GM21528 (cell line): ENCODE measurements around the gene GRM1.
"Not testable (repeated sequence)": the region's sequence is repeated elsewhere in the genome, so short reads cannot be mapped to it uniquely, and the experiment has no call there.

Source experiments
- ATAC-seq: cut with Tn5 transposase; IDR thresholded peaks from one replicate; pipeline ENCODE4 v1.9.1; 2021; ENCODE audit warnings: mild to moderate bottlenecking, moderate library complexity; ENCODE audit not compliant: unreplicated experiment, low FRiP score

GRM1 gene

GRCh38 chr6:146267447-146267846 is 238.6 kb downstream of the GRM1 start:
- no peak for ATAC-seq

- no peak for ATAC-seq
Measured at GRCh38 chr6:146267946-146268345, 239.1 kb downstream of the GRM1 start.

- no peak for ATAC-seq
Measured at GRCh38 chr6:146269482-146269881, 240.6 kb downstream of the GRM1 start.

GRCh38 chr6:146271163-146271562 is 242.3 kb downstream of the GRM1 start:
- not testable (repeated sequence) for ATAC-seq

- no peak for ATAC-seq
Measured at GRCh38 chr6:146273490-146273889, 244.6 kb downstream of the GRM1 start.

GRCh38 chr6:146277142-146277541 is 248.3 kb downstream of the GRM1 start:
- ATAC-seq: no peak

GRCh38 chr6:146281651-146282362 is 252.9 kb downstream of the GRM1 start:
- no peak for ATAC-seq

- ATAC-seq: no peak
Measured at GRCh38 chr6:146282837-146283236, 254.0 kb downstream of the GRM1 start.

GRCh38 chr6:146284311-146284710 is 255.4 kb downstream of the GRM1 start:
- no peak for ATAC-seq

GRCh38 chr6:146286961-146287360 is 258.1 kb downstream of the GRM1 start:
- no peak for ATAC-seq

GRCh38 chr6:146287691-146288369 is 259.0 kb downstream of the GRM1 start:
- ATAC-seq: no peak

GRCh38 chr6:146289816-146290588 is 261.1 kb downstream of the GRM1 start:
- ATAC-seq: no peak

- no peak for ATAC-seq
Measured at GRCh38 chr6:146290589-146290901, 261.7 kb downstream of the GRM1 start.

GRCh38 chr6:146292506-146292905 is 263.6 kb downstream of the GRM1 start:
- no peak for ATAC-seq

GRCh38 chr6:146295695-146296094 is 266.8 kb downstream of the GRM1 start:
- no peak for ATAC-seq

GRCh38 chr6:146297815-146298214 is 269.0 kb downstream of the GRM1 start:
- no peak for ATAC-seq

- ATAC-seq: no peak
Measured at GRCh38 chr6:146300521-146300920, 271.7 kb downstream of the GRM1 start.

- no peak for ATAC-seq
Measured at GRCh38 chr6:146301764-146302163, 272.9 kb downstream of the GRM1 start.

- ATAC-seq: no peak
Measured at GRCh38 chr6:146302994-146303393, 274.1 kb downstream of the GRM1 start.

- no peak for ATAC-seq
Measured at GRCh38 chr6:146304181-146304580, 275.3 kb downstream of the GRM1 start.

- ATAC-seq: no peak
Measured at GRCh38 chr6:146305092-146305491, 276.2 kb downstream of the GRM1 start.

- ATAC-seq: no peak
Measured at GRCh38 chr6:146305951-146306350, 277.1 kb downstream of the GRM1 start.
